Measurements from ENCODE around the gene PNMT. TPM values are rescaled to one million over a fixed set of nuclear protein-coding genes. Genes with fewer than 3 reads are reported as not detected.

The PNMT gene
- total and polyA plus RNA-seq, 2 donors (not counting 1 experiment from before 2014, with no cell fraction given) = 0.13 to 0.76 TPM

DNA sequence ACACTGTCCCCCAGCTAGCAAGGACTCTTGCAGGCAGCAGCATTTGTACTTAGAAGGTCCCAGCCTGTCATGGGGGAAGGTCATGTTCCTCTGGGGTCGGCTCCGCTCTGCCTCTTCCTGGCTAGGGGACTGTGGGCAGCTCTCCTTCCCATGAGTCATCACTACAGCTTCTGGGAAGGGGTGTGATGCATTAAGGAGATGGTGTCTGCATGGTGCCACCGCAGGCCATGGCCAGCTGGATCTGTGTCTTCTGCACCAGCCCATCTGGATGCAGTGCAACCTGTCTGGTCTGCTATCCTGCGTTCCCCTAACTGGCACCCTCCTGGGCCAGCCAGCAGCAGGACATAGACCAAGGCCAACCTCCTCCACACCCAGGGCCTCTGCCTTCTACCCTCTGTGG, 25.0 kb upstream of the PNMT start:
- Mint-ChIP-seq H3K4me1 (peaks cover 55% of the 10 kb centered on the region), H3K4me3 (no peak overlapping the region), H3K27me3 (no peaks in the 10 kb centered on the region), H3K9me3 (ENCODE audit: insufficient read depth) (no peaks in the 10 kb centered on the region), H3K27ac (no peak overlapping the region)
- Histone ChIP-seq H2AFZ (ENCODE audit: insufficient read depth, low read depth, low read length, poor library complexity, severe bottlenecking) (no peak overlapping the region), H4K20me1 (ENCODE audit: control insufficient read depth, insufficient read depth, low read length, poor library complexity, severe bottlenecking) (peaks cover 92% of the 10 kb centered on the region), H3K4me1 (ENCODE audit: control insufficient read depth in 2 of 2, insufficient read depth in 2 of 2, low read length in 2 of 2) (peaks cover 30 to 46% of the 10 kb centered on the region in 2 donors), H3K27ac (ENCODE audit: low read length in 2 of 2) (no peak overlapping the region), H3K79me2 (ENCODE audit: control insufficient read depth, insufficient read depth, low read length) (peaks cover 97% of the 10 kb centered on the region), H3K9ac (ENCODE audit: low read length) (no peak overlapping the region), H3K4me2 (replicated peaks; ENCODE audit: low read depth, low read length, poor library complexity, severe bottlenecking) (no peak overlapping the region), H3K36me3 (replicated peaks in 1 of 2; ENCODE audit: control extremely low read depth in 1 of 2, control insufficient read depth in 1 of 2, extremely low read depth in 1 of 2, insufficient read depth in 2 of 2, low read length in 1 of 2) (peaks cover 0 to 7% of the 10 kb centered on the region in 2 experiments), H3K4me3 (ENCODE audit: control extremely low read depth in 1 of 5, extremely low read depth in 1 of 5, insufficient read depth in 1 of 5, low read depth in 2 of 5, low read length in 4 of 5) (no peak overlapping the region), H3K9me3 (ENCODE audit: control extremely low read depth in 1 of 3, control insufficient read depth in 2 of 3, insufficient read depth in 1 of 3, low read length in 2 of 3) (no peaks in the 10 kb centered on the region), H3K27me3 (replicated peaks in 1 of 4; ENCODE audit: control extremely low read depth in 1 of 4, control insufficient read depth in 3 of 4, insufficient read depth in 4 of 4, low read length in 3 of 4) (no peaks in the 10 kb centered on the region)
- ATAC-seq (ENCODE audit: low read depth) = no peak
- intact Hi-C loops (cut with micrococcal nuclease) = no loop called here
- 83% methylated on average over 4 of the region's 4 CpGs for WGBS (ENCODE audit: insufficient coverage)
- ChIA-PET POLR2A (no interaction called here), CTCF (interaction anchor here (0.8 to 3.7 kb wide), 3 partner anchors 9 to 25 kb away, joined by 3 to 22 read pairs (median 4); no protein-coding TSS in a partner anchor)
- no peak for TF ChIP-seq EZH2 (IDR thresholded peaks at IDR 0.05; ENCODE audit: borderline replicate concordance, insufficient read depth, low read depth, low read length, poor library complexity, severe bottlenecking)
- TF ChIP-seq, protein P1, sequence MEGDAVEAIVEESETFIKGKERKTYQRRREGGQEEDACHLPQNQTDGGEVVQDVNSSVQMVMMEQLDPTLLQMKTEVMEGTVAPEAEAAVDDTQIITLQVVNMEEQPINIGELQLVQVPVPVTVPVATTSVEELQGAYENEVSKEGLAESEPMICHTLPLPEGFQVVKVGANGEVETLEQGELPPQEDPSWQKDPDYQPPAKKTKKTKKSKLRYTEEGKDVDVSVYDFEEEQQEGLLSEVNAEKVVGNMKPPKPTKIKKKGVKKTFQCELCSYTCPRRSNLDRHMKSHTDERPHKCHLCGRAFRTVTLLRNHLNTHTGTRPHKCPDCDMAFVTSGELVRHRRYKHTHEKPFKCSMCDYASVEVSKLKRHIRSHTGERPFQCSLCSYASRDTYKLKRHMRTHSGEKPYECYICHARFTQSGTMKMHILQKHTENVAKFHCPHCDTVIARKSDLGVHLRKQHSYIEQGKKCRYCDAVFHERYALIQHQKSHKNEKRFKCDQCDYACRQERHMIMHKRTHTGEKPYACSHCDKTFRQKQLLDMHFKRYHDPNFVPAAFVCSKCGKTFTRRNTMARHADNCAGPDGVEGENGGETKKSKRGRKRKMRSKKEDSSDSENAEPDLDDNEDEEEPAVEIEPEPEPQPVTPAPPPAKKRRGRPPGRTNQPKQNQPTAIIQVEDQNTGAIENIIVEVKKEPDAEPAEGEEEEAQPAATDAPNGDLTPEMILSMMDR (IDR thresholded peaks at IDR 0.05) = no peak
- no peak for DNase-seq

DNA sequence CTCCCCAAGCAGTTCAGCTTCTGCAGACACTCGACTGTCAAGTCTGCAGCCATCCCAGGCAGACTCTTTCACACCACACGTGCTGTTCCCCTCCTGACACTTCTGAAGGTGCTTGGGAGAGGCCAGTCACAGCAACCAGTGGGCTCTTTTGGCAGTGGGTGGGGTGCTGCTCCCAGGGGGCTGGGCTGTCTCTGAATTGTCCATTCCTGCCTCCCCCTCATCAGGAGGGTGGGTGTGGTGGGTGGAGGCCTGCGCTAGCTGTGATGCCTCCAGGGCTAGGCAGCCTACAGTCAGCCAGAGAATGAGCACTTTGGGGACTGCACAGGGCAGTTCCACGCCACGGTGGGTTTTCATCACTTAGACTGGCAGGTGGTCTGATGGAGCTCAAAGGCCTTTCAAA, 21.0 kb upstream of the PNMT start:
- no peaks in the 10 kb centered on the region for H3K27me3 Mint-ChIP-seq
- Histone ChIP-seq H3K27me3 (replicated peaks in 1 of 4; ENCODE audit: control extremely low read depth in 1 of 4, control insufficient read depth in 3 of 4, insufficient read depth in 4 of 4, low read length in 3 of 4) (no peaks in the 10 kb centered on the region), H2AFZ (ENCODE audit: insufficient read depth, low read depth, low read length, poor library complexity, severe bottlenecking) (no peak overlapping the region), H3K27ac (ENCODE audit: low read length in 2 of 2) (no peak overlapping the region), H3K4me3 (ENCODE audit: control extremely low read depth in 1 of 5, extremely low read depth in 1 of 5, insufficient read depth in 1 of 5, low read depth in 2 of 5, low read length in 4 of 5) (no peak overlapping the region), H3K79me2 (ENCODE audit: control insufficient read depth, insufficient read depth, low read length) (peaks cover 72% of the 10 kb centered on the region), H3K9ac (ENCODE audit: low read length) (no peak overlapping the region), H3K4me1 (ENCODE audit: control insufficient read depth in 2 of 2, insufficient read depth in 2 of 2, low read length in 2 of 2) (peaks cover 0 to 10% of the 10 kb centered on the region in 2 donors), H3K9me3 (ENCODE audit: control extremely low read depth in 1 of 3, control insufficient read depth in 2 of 3, insufficient read depth in 1 of 3, low read length in 2 of 3) (no peaks in the 10 kb centered on the region), H3K4me2 (replicated peaks; ENCODE audit: low read depth, low read length, poor library complexity, severe bottlenecking) (no peak overlapping the region), H4K20me1 (ENCODE audit: control insufficient read depth, insufficient read depth, low read length, poor library complexity, severe bottlenecking) (peaks cover 79% of the 10 kb centered on the region), H3K36me3 (replicated peaks in 1 of 2; ENCODE audit: control extremely low read depth in 1 of 2, control insufficient read depth in 1 of 2, extremely low read depth in 1 of 2, insufficient read depth in 2 of 2, low read length in 1 of 2) (peaks cover 0 to 12% of the 10 kb centered on the region in 2 experiments)
- intact Hi-C loops (cut with micrococcal nuclease) = no loop called here
- DNase-seq (no peak), ATAC-seq (ENCODE audit: low read depth) (no peak)
- no peaks in the 10 kb centered on the region for H3K9me3 Mint-ChIP-seq (ENCODE audit: insufficient read depth)
- TF ChIP-seq EZH2 (IDR thresholded peaks at IDR 0.05; ENCODE audit: borderline replicate concordance, insufficient read depth, low read depth, low read length, poor library complexity, severe bottlenecking) = no peak
- TF ChIP-seq, protein P1 (IDR thresholded peaks at IDR 0.05) = no peak
- H3K4me3 Mint-ChIP-seq = no peak overlapping the region
- H3K4me1 Mint-ChIP-seq = peaks cover 40% of the 10 kb centered on the region
- ChIA-PET POLR2A (no interaction called here), CTCF (interaction anchor here (1.1 to 1.6 kb wide), 4 partner anchors 13 to 333 kb away, joined by 3 to 4 read pairs (median 4); partner anchors contain the start of gene PSMD3)
- no peak overlapping the region for H3K27ac Mint-ChIP-seq
- 93% methylated on average over 3 of the region's 5 CpGs for WGBS (ENCODE audit: insufficient coverage)
